Brain microvascular endothelial cell (primary cell): Measurements from ENCODE around the gene RMDN3.
A peak's percentile ranks its signal among the peaks of the same experiment; 100 is the strongest.

Experiments
- DNase-seq: peaks from one replicate; pipeline ENCODE4 v3.0.0-alpha.2; 2020
- H3K27ac ChIP-seq: fragments of 250-450 bp; sonication (Bioruptor Pico); 2 replicates; pipeline ENCODE4 v1.5.1; 2020; ENCODE audit warnings: mild to moderate bottlenecking, moderate library complexity
- H3K27me3 ChIP-seq: fragments of 250-450 bp; sonication (Bioruptor Pico); replicated peaks from 2 replicates; pipeline ENCODE4 v1.5.1; 2020; ENCODE audit warnings: mild to moderate bottlenecking
- H3K36me3 ChIP-seq: fragments of 250-450 bp; sonication (Bioruptor Pico); replicated peaks from 2 replicates; pipeline ENCODE4 v1.5.1; 2020; ENCODE audit warnings: mild to moderate bottlenecking
- H3K4me3 ChIP-seq: 2 replicates; pipeline ENCODE4 v1.5.1; 2011; ENCODE audit warnings: low read depth, mild to moderate bottlenecking, control low read depth, low read length, moderate library complexity
- CTCF ChIP-seq: IDR thresholded peaks from 2 replicates; pipeline ENCODE4 v1.5.1; 2011; ENCODE audit warnings: low read depth, mild to moderate bottlenecking, moderate library complexity, low read length, control low read depth, inconsistent platforms; ENCODE audit errors: missing control alignments
- in situ Hi-C: cut with HindIII; loops from 2 replicates; pipeline ENCODE4 v1.10.0; 2017; ENCODE audit warnings: low sequenced_read_pairs, low pct_ligation_motif_present

The RMDN3 gene

DNA sequence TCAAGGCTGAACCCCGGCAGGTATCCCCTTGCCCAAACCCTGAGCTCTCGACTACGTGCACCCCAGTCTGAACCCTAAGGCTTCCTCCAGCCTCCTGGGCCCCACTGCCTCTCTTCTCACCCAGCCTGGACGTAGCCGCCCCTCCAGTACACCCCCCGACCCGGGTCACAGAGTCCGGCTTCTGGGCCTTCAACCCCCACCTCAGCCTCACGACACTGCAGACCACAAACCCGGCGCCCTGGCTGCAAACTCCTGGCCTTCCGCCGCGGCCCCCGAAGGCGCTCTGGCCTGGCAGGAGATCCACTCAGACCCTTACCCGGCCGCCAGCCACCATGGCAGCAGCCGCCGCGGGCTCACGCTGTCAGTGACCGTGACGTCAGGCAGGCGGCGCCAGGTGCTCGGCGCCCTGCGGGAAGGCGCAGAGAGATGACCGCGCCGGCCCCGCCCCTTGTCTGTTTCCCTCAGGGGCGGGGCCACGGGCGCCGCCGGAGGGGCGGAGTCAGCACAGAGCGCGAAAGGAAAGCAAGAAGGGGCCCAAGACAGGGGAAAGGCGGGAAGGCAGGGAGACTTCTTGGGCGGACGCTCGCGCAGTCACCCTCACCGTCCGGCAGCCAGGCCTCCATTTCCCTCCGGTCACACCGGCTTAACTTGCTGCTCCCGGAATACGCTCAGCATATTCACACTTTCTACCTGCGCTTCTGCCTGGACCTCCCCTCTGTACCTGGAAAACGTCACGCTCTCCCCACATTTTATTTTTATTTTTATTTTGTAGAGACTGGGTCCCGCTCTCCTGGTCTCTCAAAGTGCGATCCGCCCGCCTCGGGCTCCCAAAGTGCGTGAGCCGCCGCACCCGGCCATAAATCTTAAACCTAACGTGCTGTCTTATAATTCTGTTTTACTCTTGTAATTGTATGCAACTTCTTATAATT lies at the start of gene RMDN3:
RMDN3 (minus strand) TSS at position 372 of the 929 bp plus-strand sequence. CDS start 471 bp downstream, outside the sequence.
- TF ChIP-seq CTCF: no peak
- in situ Hi-C loops: no loop called here
- Histone ChIP-seq H3K27me3 (no peaks in the 10 kb centered on the region), H3K36me3 (peaks cover 4% of the 10 kb centered on the region), H3K27ac (peak within 1 kb of the TSS; percentile 34), H3K4me3 (peak within 1 kb of the TSS; percentile 98)
- peak; percentile 75 for DNase-seq

GRCh38 chr15:40803688-40804087 lies 48.6 kb upstream of the RMDN3 start:
- TF ChIP-seq CTCF: peak; percentile 19
- H3K27me3 ChIP-seq: no peaks in the 10 kb centered on the region
- in situ Hi-C loops: no loop called here
- DNase-seq: no peak
- no peaks in the 10 kb centered on the region for H3K36me3 ChIP-seq
- H3K27ac ChIP-seq: no peak overlapping the region
- no peak overlapping the region for H3K4me3 ChIP-seq

DNA sequence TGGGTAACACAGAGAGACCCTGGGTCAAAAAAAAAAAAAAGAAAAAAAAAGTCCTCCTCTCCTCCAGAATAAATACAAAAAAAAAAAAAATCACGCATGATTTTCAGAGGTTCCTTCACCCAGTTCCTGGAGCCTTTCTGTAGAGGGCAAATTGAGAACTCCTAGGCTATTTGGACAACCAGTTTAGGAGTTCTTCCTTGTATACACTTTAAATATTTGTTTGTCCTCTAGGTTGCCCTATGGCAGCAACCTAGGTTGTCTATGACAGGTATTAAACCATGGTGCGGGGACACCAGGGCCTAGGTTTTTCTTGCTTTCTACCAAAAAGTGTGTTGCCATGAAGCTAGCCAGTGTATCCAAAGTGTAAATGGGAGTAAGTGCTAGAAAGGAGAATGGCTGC lies 48.0 kb upstream of the RMDN3 start:
- in situ Hi-C loops: no loop called here
- DNase-seq: no peak
- H3K27me3 ChIP-seq: no peaks in the 10 kb centered on the region
- no peak overlapping the region for H3K27ac ChIP-seq
- no peak overlapping the region for H3K4me3 ChIP-seq
- TF ChIP-seq CTCF: no peak
- no peaks in the 10 kb centered on the region for H3K36me3 ChIP-seq

DNA sequence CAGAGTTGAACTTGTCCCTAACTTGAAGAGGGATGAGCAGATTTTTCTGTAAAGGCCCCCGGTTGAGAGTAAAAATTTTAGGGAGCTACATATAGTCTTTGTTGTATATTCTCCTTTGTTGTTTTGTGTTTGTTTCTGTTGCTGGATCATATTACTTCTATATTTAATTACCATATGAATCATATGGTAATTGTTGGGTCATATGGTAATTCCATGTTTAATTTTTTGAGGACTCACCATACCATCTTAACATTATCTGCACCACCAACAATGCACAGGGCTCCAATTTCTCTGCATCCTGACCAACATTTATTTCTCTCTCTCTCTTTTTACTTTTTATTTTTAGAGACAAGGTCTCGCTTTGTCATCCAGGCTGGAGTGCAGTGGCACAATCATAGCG lies 44.5 kb upstream of the RMDN3 start:
- no peak for DNase-seq
- no peak for TF ChIP-seq CTCF
- in situ Hi-C loops: no loop called here

DNA sequence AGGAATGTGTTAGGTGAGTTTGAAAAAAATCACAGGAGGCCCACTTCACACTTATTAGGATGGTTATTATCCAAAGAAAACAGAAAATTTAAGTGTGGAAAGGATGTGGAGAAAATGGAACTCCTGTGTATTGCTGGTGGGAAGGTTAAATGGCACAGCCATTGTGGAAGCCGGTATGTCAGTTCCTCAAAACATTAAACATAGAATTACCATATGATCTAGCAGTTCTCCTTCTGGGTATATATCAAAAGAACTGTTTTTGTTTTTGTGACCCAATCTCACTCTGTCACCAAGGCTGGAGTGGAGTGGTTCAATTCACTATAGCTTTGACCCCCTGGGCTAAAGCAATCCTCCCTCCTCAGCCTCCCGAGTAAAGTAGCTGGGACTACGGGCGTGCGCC lies 41.5 kb upstream of the RMDN3 start:
- in situ Hi-C loops: no loop called here
- H3K27ac ChIP-seq: no peak overlapping the region
- DNase-seq: no peak
- H3K4me3 ChIP-seq: no peak overlapping the region
- no peak for TF ChIP-seq CTCF
- no peaks in the 10 kb centered on the region for H3K27me3 ChIP-seq
- no peaks in the 10 kb centered on the region for H3K36me3 ChIP-seq

More for the DNA sequence above, 44.5 kb upstream of the RMDN3 start:
- Histone ChIP-seq H3K36me3 (no peaks in the 10 kb centered on the region), H3K4me3 (no peak overlapping the region), H3K27ac (no peak overlapping the region), H3K27me3 (no peaks in the 10 kb centered on the region)
